K562 (cell line): ENCODE measurements around the gene MKNK2. TPM values are rescaled to one million over a fixed set of nuclear protein-coding genes. Genes with fewer than 3 reads are reported as not detected.
A peak's percentile ranks its signal among the peaks of the same experiment; 100 is the strongest.

ENCODE experiments used
- ATAC-seq: fragments of 200-7000 bp; cut with Tn5 transposase; 3 replicates; pipeline ENCODE4 v1.9.1; 2020; ENCODE audit warnings: moderate library complexity
- BruUV-seq: library from RNA; stranded (reverse); fragments of 400-500 nt; replicated peaks from 2 replicates; lab custom pipeline; 2021; lab: Mats Ljungman, UMichigan
- CTCF ChIA-PET: fragments of 300-600 bp; formaldehyde crosslinking; extraction: SDS; loops from one replicate; lab custom pipeline; 2021; ENCODE audit warnings: low intra/inter-chr PET ratio; lab: Yijun Ruan, JAX
- POLR2A ChIA-PET: fragments of 300-600, 350-650 bp; sonication (Branson Sonifier 250); formaldehyde crosslinking; extraction: SDS; loops from one replicate; lab custom pipeline; 2021; ENCODE audit warnings: antibody characterized with exemption, inconsistent platforms; lab: Yijun Ruan, JAX
- DNase-seq, 4 experiments: peaks; one replicate each; pipeline versions ENCODE4 v3.0.0 to v3.0.0-alpha.2; 2011 to 2018; ENCODE audit warnings: low spot score in 3 of 4, mixed read lengths in 3 of 4; ENCODE audit errors: extremely low read depth in 1 of 4
- FAIRE-seq: peaks from 2 replicates; lab custom pipeline; 2011; peaks lifted over from hg19 to GRCh38; lab: Jason Lieb, UNC
- H2AFZ ChIP-seq: 2 replicates; pipeline ENCODE4 v1.6.0; 2011; ENCODE audit warnings: low read depth, low read length, control low read depth, inconsistent platforms
- H3K27ac ChIP-seq: fragments of 200-600 bp; 3 replicates; pipeline ENCODE4 v1.8.0; 2011; ENCODE audit warnings: low read depth, mild to moderate bottlenecking, control low read depth, inconsistent platforms, low read length, moderate library complexity, mixed read lengths; ENCODE audit errors: extremely low read depth
- H3K27me3 ChIP-seq, 2 experiments: fragments of 300-600 bp in 1 of 2; 2 replicates in 1 of 2; 3 replicates in 1 of 2; pipeline versions ENCODE4 v1.6.0 to v1.8.0; 2011; ENCODE audit warnings: inconsistent platforms in 2 of 2, low read length in 2 of 2, mild to moderate bottlenecking in 1 of 2, mixed read lengths in 1 of 2, moderate library complexity in 1 of 2; ENCODE audit not compliant: control insufficient read depth in 2 of 2, insufficient read depth in 2 of 2
- H3K36me3 ChIP-seq: fragments of 300-600 bp; 3 replicates; pipeline ENCODE4 v1.8.0; 2011; ENCODE audit warnings: mild to moderate bottlenecking, low read length, inconsistent platforms; ENCODE audit not compliant: control insufficient read depth, insufficient read depth
- H3K4me1 ChIP-seq, 2 experiments: fragments of 200-600 bp in 1 of 2; replicated peaks in 1 of 2; 2 replicates in 1 of 2; 3 replicates in 1 of 2; pipeline versions ENCODE4 v1.5.1 to v1.8.0; 2011; ENCODE audit warnings: inconsistent platforms in 2 of 2, low read length in 2 of 2, mild to moderate bottlenecking in 1 of 2, mixed read lengths in 1 of 2, moderate library complexity in 1 of 2; ENCODE audit not compliant: control insufficient read depth in 2 of 2, insufficient read depth in 2 of 2
- H3K4me2 ChIP-seq: 2 replicates; pipeline ENCODE4 v1.6.1; 2011; ENCODE audit warnings: low read length, control low read depth, inconsistent platforms, mixed read lengths; ENCODE audit not compliant: insufficient read depth
- H3K4me3 ChIP-seq: fragments of 200-600 bp; sonication (generic), shearing (Covaris generic); 2 replicates; pipeline ENCODE4 v1.5.1; 2016; ENCODE audit warnings: control low read depth, inconsistent platforms
- H3K79me2 ChIP-seq: fragments of 200-600 bp; 3 replicates; pipeline ENCODE4 v1.8.0; 2011; ENCODE audit warnings: low read length, inconsistent platforms; ENCODE audit not compliant: control insufficient read depth, insufficient read depth
- H3K9ac ChIP-seq, 2 experiments: 2 replicates each; pipeline versions ENCODE4 v1.6.0 to v1.6.1; 2011; ENCODE audit warnings: low read depth in 2 of 2, low read length in 2 of 2, control low read depth in 1 of 2, inconsistent platforms in 1 of 2, mild to moderate bottlenecking in 1 of 2, mixed read lengths in 1 of 2; ENCODE audit not compliant: insufficient read depth in 1 of 2
- H3K9me1 ChIP-seq: one replicate; pipeline ENCODE4 v1.6.0; 2011; ENCODE audit warnings: inconsistent platforms, mild to moderate bottlenecking, low read length, moderate library complexity; ENCODE audit not compliant: control insufficient read depth, insufficient read depth
- H3K9me3 ChIP-seq: replicated peaks from 2 replicates; pipeline ENCODE4 v1.5.1; 2011; ENCODE audit warnings: low read depth, low read length, inconsistent platforms; ENCODE audit not compliant: control insufficient read depth, insufficient read depth
- H4K20me1 ChIP-seq: replicated peaks from 2 replicates; pipeline ENCODE4 v1.6.1; 2011; ENCODE audit warnings: low read length, inconsistent platforms, mixed read lengths; ENCODE audit not compliant: control insufficient read depth, insufficient read depth
- ARID3A ChIP-seq: IDR thresholded peaks from 2 replicates; pipeline ENCODE4 v1.6.1; 2012; ENCODE audit warnings: low read depth, low read length, improper control_type of control experiment, borderline replicate concordance
- POLR2G ChIP-seq: fragments of 200-400 bp; formaldehyde crosslinking; IDR thresholded peaks from 2 replicates; pipeline ENCODE4 v1.6.1; 2017; ENCODE audit warnings: low read depth, mild to moderate bottlenecking, antibody characterized with exemption, low read length, moderate library complexity
- ZNF23 ChIP-seq: fragments of 250-450 bp; sonication (Bioruptor Pico); IDR thresholded peaks from 2 replicates; pipeline ENCODE4 v1.4.0; 2020; ENCODE audit warnings: mild to moderate bottlenecking
- ZNF57 ChIP-seq: fragments of 450-650 bp; formaldehyde crosslinking; IDR thresholded peaks from 2 replicates; pipeline ENCODE4 v1.4.0; 2020; ENCODE audit warnings: mild to moderate bottlenecking, moderate library complexity
- WGBS: fragments of 100-300 bp; shearing (Covaris generic); methylation state at CpG from one replicate; pipeline ENCODE4 v1.1.6; 2016; ENCODE audit warnings: low coverage, mixed read lengths; ENCODE audit not compliant: insufficient coverage; ENCODE audit errors: missing lambda C conversion rate; 5-methylcytosine and 5-hydroxymethylcytosine counted together
- in situ Hi-C: fragments of 300-500 bp; cut with MboI; formaldehyde crosslinking; loops from 4 replicates; pipeline ENCODE4 v1.15.0; 2018; ENCODE audit warnings: inconsistent platforms, mixed read lengths
- intact Hi-C: fragments of 100-400 bp; cut with micrococcal nuclease; formaldehyde crosslinking; loops from 2 replicates; pipeline ENCODE4 v1.14.2; 2022
- polyA plus RNA-seq, 8 experiments: library from polyadenylated mRNA; depleted of rRNA in 4 of 8; stranded (reverse) in 5 of 8; unstranded in 3 of 8; fragments of >200 nt; fragmentation: Nextera tagmentation in 2 of 8; fragmentation: Illumina TruSeq in 1 of 8; extraction: Ambion mirVana in 2 of 8; extraction: Trizol in 1 of 8; gene quantifications; 2 replicates each; pipeline versions ENCODE4 v1.2.1 to v1.2.3, GENCODE V29; 2011 to 2014; ENCODE audit warnings: inconsistent platforms in 1 of 8, missing spikeins in 1 of 8
- total RNA-seq, 7 experiments: library from RNA; depleted of rRNA in 6 of 7; stranded (reverse); fragments of >200 nt in 6 of 7; fragmentation: Illumina TruSeq in 2 of 7; extraction: Trizol in 2 of 7; gene quantifications; 2 replicates each; pipeline versions ENCODE4 v1.2.1 to v1.2.3, GENCODE V29; 2011 to 2021; ENCODE audit warnings: low replicate concordance in 1 of 7
- TF ChIP-seq, protein P1 (sequence below): fragments of 250-450 bp; sonication (Bioruptor Pico); IDR thresholded peaks from 2 replicates; pipeline ENCODE4 v1.5.0; 2021

Gene MKNK2
- total and polyA plus RNA-seq, 9 of the 15 experiments (the other 6 are each of a cell fraction or from before 2014, with no cell fraction given): 5.1 to 191 (median 51.9) TPM

DNA sequence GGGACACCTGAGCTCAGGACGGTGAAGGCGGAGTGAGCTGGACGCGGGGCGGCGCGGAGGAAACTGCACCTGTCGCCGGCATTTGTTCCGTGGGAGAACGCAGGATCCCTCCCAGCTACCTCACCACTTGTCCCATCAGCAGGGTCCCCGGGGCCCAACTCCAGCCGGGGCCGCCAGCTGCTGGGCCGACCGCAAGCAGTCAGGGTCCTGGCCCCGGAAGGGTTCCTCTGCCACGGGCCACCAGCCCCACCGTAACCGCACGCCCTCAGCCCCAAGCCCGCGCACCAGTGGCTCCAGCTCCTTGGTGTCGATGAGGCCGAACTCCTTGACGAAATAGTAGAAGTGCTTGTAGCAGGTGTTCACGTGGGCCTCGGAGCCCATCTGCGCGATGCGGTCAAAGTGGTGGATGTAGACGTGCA is 25.5 kb upstream of the MKNK2 start:
- Histone ChIP-seq H3K9ac (no peak overlapping the region), H3K9me3 (no peaks in the 10 kb centered on the region; the same call in 1 of the 2 replicates), H3K9me1 (no peaks in the 10 kb centered on the region), H3K4me3 (no peak overlapping the region), H3K36me3 (peaks cover 52% of the 10 kb centered on the region; the same call in 2 of the 3 replicates), H4K20me1 (no peaks in the 10 kb centered on the region), H3K27me3 (no peaks in the 10 kb centered on the region), H3K79me2 (no peaks in the 10 kb centered on the region), H3K4me2 (no peak overlapping the region), H3K27ac (no peak overlapping the region), H3K4me1 (peaks cover 0 to 14% of the 10 kb centered on the region in 2 experiments; a peak in 2 of 5 replicates), H2AFZ (no peak overlapping the region)
- FAIRE-seq: no peak
- TF ChIP-seq ZNF23 (CRISPR knock-in tag) (no peak), ZNF57 (no peak), POLR2G (peak; percentile 30; the same call in 1 of the 2 replicates), ARID3A (no peak)
- TF ChIP-seq, protein P1, sequence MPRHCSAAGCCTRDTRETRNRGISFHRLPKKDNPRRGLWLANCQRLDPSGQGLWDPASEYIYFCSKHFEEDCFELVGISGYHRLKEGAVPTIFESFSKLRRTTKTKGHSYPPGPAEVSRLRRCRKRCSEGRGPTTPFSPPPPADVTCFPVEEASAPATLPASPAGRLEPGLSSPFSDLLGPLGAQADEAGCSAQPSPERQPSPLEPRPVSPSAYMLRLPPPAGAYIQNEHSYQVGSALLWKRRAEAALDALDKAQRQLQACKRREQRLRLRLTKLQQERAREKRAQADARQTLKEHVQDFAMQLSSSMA (CRISPR knock-in tag): no peak
- ATAC-seq: no peak
- in situ Hi-C loops (no loop called here), intact Hi-C loops (no loop called here)
- 99% methylated on average over 19 of the region's 32 CpGs for WGBS
- CTCF ChIA-PET: interaction anchor here (0.7 kb wide), 1 partner anchor 244 kb away, joined by 4 read pairs; no protein-coding TSS in a partner anchor
- DNase-seq: no peak
- POLR2A ChIA-PET: interaction anchor here (0.8 to 0.9 kb wide), 2 partner anchors 9 to 37 kb away, joined by 3 to 4 read pairs; no protein-coding TSS in a partner anchor
- no TSS peak for BruUV-seq
